HepG2 (cell line): ENCODE measurements around the gene PIGO. TPM values are rescaled to one million over a fixed set of nuclear protein-coding genes. Genes with fewer than 3 reads are reported as not detected.

Experiments used
- ATAC-seq: fragments of 200-7000 bp; cut with Tn5 transposase; 3 replicates; pipeline ENCODE4 v1.9.1; 2020; ENCODE audit warnings: mild to moderate bottlenecking, moderate library complexity
- BruUV-seq: library from RNA; stranded (reverse); fragments of 400-500 nt; replicated peaks from 2 replicates; lab custom pipeline; 2021; lab: Mats Ljungman, UMichigan
- CTCF ChIA-PET: fragments of 300-600 bp; formaldehyde crosslinking; extraction: SDS; loops from one replicate; lab custom pipeline; 2021; ENCODE audit warnings: low total read pairs, inconsistent platforms, low intra/inter-chr PET ratio; lab: Yijun Ruan, JAX
- POLR2A ChIA-PET: fragments of 350-600 bp; sonication (Branson Sonifier 250); formaldehyde crosslinking; loops from one replicate; lab custom pipeline; 2020; ENCODE audit warnings: antibody characterized with exemption, inconsistent platforms; lab: Yijun Ruan, JAX
- DNase-seq: peaks from one replicate; pipeline ENCODE4 v3.0.0-alpha.2; 2015; ENCODE audit warnings: low spot score
- FAIRE-seq: peaks from 3 replicates; lab custom pipeline; 2011; peaks lifted over from hg19 to GRCh38; lab: Jason Lieb, UNC
- H2AFZ ChIP-seq: one replicate; pipeline ENCODE4 v1.6.1; 2011; ENCODE audit warnings: low read length, inconsistent platforms
- H3K27ac ChIP-seq: fragments of 300-600 bp; 3 replicates; pipeline ENCODE4 v1.8.0; 2011; ENCODE audit warnings: mixed run types, mild to moderate bottlenecking, mixed read lengths, low read length, inconsistent platforms; ENCODE audit not compliant: insufficient read depth; ENCODE audit errors: extremely low read length
- H3K27me3 ChIP-seq, 2 experiments: fragments of 200-600 bp in 1 of 2; 2 replicates in 1 of 2; 3 replicates in 1 of 2; pipeline versions ENCODE4 v1.6.0 to v1.8.0; 2011; ENCODE audit warnings: low read length in 2 of 2, mild to moderate bottlenecking in 2 of 2, moderate library complexity in 2 of 2, inconsistent platforms in 1 of 2; ENCODE audit not compliant: insufficient read depth in 2 of 2, control insufficient read depth in 1 of 2
- H3K36me3 ChIP-seq, 2 experiments: fragments of 200-600 bp in 1 of 2; replicated peaks in 1 of 2; 2 replicates in 1 of 2; 3 replicates in 1 of 2; pipeline versions ENCODE4 v1.5.1 to v1.8.0; 2011; ENCODE audit warnings: low read length in 2 of 2, inconsistent platforms in 1 of 2; ENCODE audit not compliant: insufficient read depth in 2 of 2, control insufficient read depth in 1 of 2
- H3K4me1 ChIP-seq: 2 replicates; pipeline ENCODE4 v1.5.1; 2012; ENCODE audit warnings: low read length, inconsistent platforms; ENCODE audit not compliant: insufficient read depth
- H3K4me2 ChIP-seq: 2 replicates; pipeline ENCODE4 v1.6.0; 2011; ENCODE audit warnings: low read depth, low read length, inconsistent platforms
- H3K4me3 ChIP-seq, 3 experiments: fragments of 200-600 bp in 1 of 3; sonication (generic), shearing (Covaris generic) in 1 of 3; replicated peaks in 1 of 3; 2 replicates each; pipeline ENCODE4 v1.5.1; 2011 to 2016; ENCODE audit warnings: low read length in 3 of 3, inconsistent platforms in 2 of 3, low read depth in 2 of 3, mild to moderate bottlenecking in 2 of 3, control low read depth in 1 of 3, mixed read lengths in 1 of 3; ENCODE audit not compliant: insufficient read depth in 1 of 3
- H3K79me2 ChIP-seq: one replicate; pipeline ENCODE4 v1.6.1; 2011; ENCODE audit warnings: low read length, inconsistent platforms; ENCODE audit not compliant: insufficient read depth
- H3K9ac ChIP-seq: 2 replicates; pipeline ENCODE4 v1.6.0; 2011; ENCODE audit warnings: mild to moderate bottlenecking, low read depth, low read length, inconsistent platforms; ENCODE audit not compliant: insufficient read depth
- H3K9me3 ChIP-seq: 2 replicates; pipeline ENCODE4 v1.5.1; 2012; ENCODE audit warnings: mild to moderate bottlenecking, low read length
- H4K20me1 ChIP-seq: 2 replicates; pipeline ENCODE4 v1.6.0; 2011; ENCODE audit warnings: inconsistent platforms, mild to moderate bottlenecking, low read length, moderate library complexity; ENCODE audit not compliant: insufficient read depth
- DNMT1 ChIP-seq: sonication (generic); formaldehyde crosslinking; IDR thresholded peaks from 2 replicates; pipeline ENCODE4 v1.5.1; 2020; ENCODE audit warnings: mild to moderate bottlenecking, missing genetic modification reagents
- GTF2F1 ChIP-seq: fragments of 150-350 bp; IDR thresholded peaks from 2 replicates; pipeline ENCODE4 v1.6.1; 2014; ENCODE audit warnings: low read length
- HMG20A ChIP-seq: IDR thresholded peaks from 2 replicates; pipeline ENCODE4 v1.6.1; 2016; ENCODE audit warnings: borderline replicate concordance
- NONO ChIP-seq, 2 experiments: fragments of 450-650 bp in 1 of 2; sonication (generic) in 1 of 2; formaldehyde crosslinking in 1 of 2; IDR thresholded peaks in 1 of 2; conservative IDR thresholded peaks in 1 of 2; 2 replicates each; pipeline versions ENCODE4 v1.6.1 to v1.8.0; 2017 to 2022; ENCODE audit warnings: mild to moderate bottlenecking in 1 of 2, missing genetic modification reagents in 1 of 2, moderate library complexity in 1 of 2
- NR2F1 ChIP-seq, 2 experiments: fragments of 450-650 bp in 1 of 2; formaldehyde crosslinking in 1 of 2; IDR thresholded peaks; 2 replicates each; pipeline versions ENCODE4 v1.5.0 to v1.6.1; 2016 to 2020; ENCODE audit warnings: mild to moderate bottlenecking in 1 of 2, missing compliant biosample characterization in 1 of 2, missing genetic modification reagents in 1 of 2, moderate library complexity in 1 of 2
- NRL ChIP-seq: sonication (generic); formaldehyde crosslinking; IDR thresholded peaks from 2 replicates; pipeline ENCODE4 v1.5.0; 2020; ENCODE audit warnings: missing genetic modification reagents, mild to moderate bottlenecking, moderate library complexity, borderline replicate concordance
- POLR2A ChIP-seq, 2 experiments: IDR thresholded peaks; 2 replicates each; pipeline ENCODE4 v1.6.1; 2011; ENCODE audit warnings: low read depth in 2 of 2, low read length in 2 of 2, mild to moderate bottlenecking in 1 of 2, moderate library complexity in 1 of 2; ENCODE audit not compliant: insufficient read depth in 1 of 2
- TCF7L2 ChIP-seq: IDR thresholded peaks from 2 replicates; pipeline ENCODE4 v1.6.1; 2011; ENCODE audit warnings: mild to moderate bottlenecking, low read depth, low read length, moderate library complexity
- ZBTB3 ChIP-seq: sonication (generic); formaldehyde crosslinking; IDR thresholded peaks from 2 replicates; pipeline ENCODE4 v1.4.0; 2020; ENCODE audit warnings: low read depth, mild to moderate bottlenecking, moderate library complexity, missing genetic modification reagents, borderline replicate concordance
- ZFP36L2 ChIP-seq: sonication (generic); formaldehyde crosslinking; IDR thresholded peaks from 2 replicates; pipeline ENCODE4 v1.4.0; 2020; ENCODE audit warnings: missing genetic modification reagents
- ZMYM3 ChIP-seq: sonication (generic); formaldehyde crosslinking; IDR thresholded peaks from 2 replicates; pipeline ENCODE4 v1.5.1; 2020; ENCODE audit warnings: mild to moderate bottlenecking, missing genetic modification reagents
- ZNF292 ChIP-seq: sonication (generic); formaldehyde crosslinking; IDR thresholded peaks from 2 replicates; pipeline ENCODE4 v1.8.1; 2022; ENCODE audit warnings: mild to moderate bottlenecking, low read depth, missing genetic modification reagents, borderline replicate concordance
- ZNF383 ChIP-seq: sonication (generic); formaldehyde crosslinking; IDR thresholded peaks from 2 replicates; pipeline ENCODE4 v1.4.0; 2020; ENCODE audit warnings: missing genetic modification reagents, mild to moderate bottlenecking, borderline replicate concordance
- ZNF605 ChIP-seq: sonication (generic); formaldehyde crosslinking; IDR thresholded peaks from 2 replicates; pipeline ENCODE4 v1.8.0; 2022; ENCODE audit warnings: mild to moderate bottlenecking, missing genetic modification reagents
- WGBS: methylation state at CpG from one replicate; pipeline ENCODE4 v1.1.6; 2017; ENCODE audit warnings: low lambda C conversion rate; 5-methylcytosine and 5-hydroxymethylcytosine counted together
- in situ Hi-C: cut with HindIII; loops from 2 replicates; pipeline ENCODE4 v1.10.0; 2017; ENCODE audit warnings: low pct_unique_long_range_greater_than_20kb; ENCODE audit not compliant: extremely low pct_ligation_motif_present
- intact Hi-C: fragments of 100-400 bp; cut with micrococcal nuclease; formaldehyde crosslinking; loops from one replicate; pipeline ENCODE4 v1.10.0; 2022; ENCODE audit not compliant: unreplicated experiment
- polyA plus RNA-seq, 8 experiments: library from polyadenylated mRNA; depleted of rRNA in 3 of 8; stranded (reverse) in 7 of 8; unstranded in 1 of 8; fragments of >200 nt; fragmentation: Illumina TruSeq in 4 of 8; extraction: Trizol in 4 of 8; gene quantifications; 2 replicates each; pipeline versions ENCODE4 v1.2.1 to v1.2.3, GENCODE V29; 2011 to 2016; ENCODE audit warnings: low read depth in 4 of 8, missing spikeins in 1 of 8, mixed read lengths in 1 of 8; ENCODE audit not compliant: insufficient read depth in 1 of 8
- total RNA-seq, 5 experiments: library from RNA; depleted of rRNA; stranded (reverse); fragments of >200 nt; fragmentation: Illumina TruSeq; extraction: Trizol; gene quantifications; 2 replicates each; pipeline ENCODE4 v1.2.3, GENCODE V29; 2016; ENCODE audit warnings: low read depth in 1 of 5
- TF ChIP-seq, protein P1 (sequence below): sonication (generic); formaldehyde crosslinking; IDR thresholded peaks from 2 replicates; pipeline ENCODE4 v1.8.1; 2023; ENCODE audit warnings: missing genetic modification reagents, inconsistent platforms, borderline replicate concordance
- TF ChIP-seq, protein P2 (sequence below): sonication (generic); formaldehyde crosslinking; IDR thresholded peaks from 2 replicates; pipeline ENCODE4 v1.5.1; 2020; ENCODE audit warnings: mild to moderate bottlenecking, moderate library complexity, missing genetic modification reagents
- TF ChIP-seq, protein P3 (sequence below): sonication (generic); formaldehyde crosslinking; IDR thresholded peaks from 2 replicates; pipeline ENCODE4 v1.4.0; 2020; ENCODE audit warnings: missing genetic modification reagents, borderline replicate concordance

The PIGO gene
- total and polyA plus RNA-seq, 2 of the 13 experiments (the other 11 are each of a cell fraction or from before 2014, with no cell fraction given) = 20.5 to 26.2 TPM

DNA sequence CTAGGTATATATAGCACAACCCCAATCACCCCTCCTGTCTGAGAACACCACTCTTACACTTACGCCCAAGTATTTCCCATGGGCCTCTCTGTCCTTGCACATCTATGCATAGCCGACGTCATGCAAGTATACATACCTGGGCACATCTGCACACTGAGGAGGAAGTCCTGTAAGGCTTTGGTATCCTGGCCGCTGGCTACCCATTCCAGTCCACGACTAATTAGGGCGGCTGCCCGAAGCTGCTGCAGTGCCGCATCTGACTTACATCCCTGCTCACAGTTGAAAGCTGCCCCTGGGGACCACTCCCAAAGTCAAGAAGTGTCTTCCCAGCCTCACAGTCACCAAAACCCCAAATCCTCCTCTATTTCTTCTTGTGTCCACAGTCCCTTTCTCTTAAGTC is 21.6 kb downstream of the PIGO start (continued):
- TF ChIP-seq, protein P1, sequence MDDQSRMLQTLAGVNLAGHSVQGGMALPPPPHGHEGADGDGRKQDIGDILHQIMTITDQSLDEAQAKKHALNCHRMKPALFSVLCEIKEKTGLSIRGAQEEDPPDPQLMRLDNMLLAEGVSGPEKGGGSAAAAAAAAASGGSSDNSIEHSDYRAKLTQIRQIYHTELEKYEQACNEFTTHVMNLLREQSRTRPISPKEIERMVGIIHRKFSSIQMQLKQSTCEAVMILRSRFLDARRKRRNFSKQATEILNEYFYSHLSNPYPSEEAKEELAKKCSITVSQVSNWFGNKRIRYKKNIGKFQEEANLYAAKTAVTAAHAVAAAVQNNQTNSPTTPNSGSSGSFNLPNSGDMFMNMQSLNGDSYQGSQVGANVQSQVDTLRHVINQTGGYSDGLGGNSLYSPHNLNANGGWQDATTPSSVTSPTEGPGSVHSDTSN = no peak
- TF ChIP-seq NRL (CRISPR knock-in tag) (no peak), GTF2F1 (no peak), NR2F1 (CRISPR knock-in tag; IDR thresholded peaks at IDR 0.05) (no peak)
- TF ChIP-seq, all 625 proteins: peak for 0

DNA sequence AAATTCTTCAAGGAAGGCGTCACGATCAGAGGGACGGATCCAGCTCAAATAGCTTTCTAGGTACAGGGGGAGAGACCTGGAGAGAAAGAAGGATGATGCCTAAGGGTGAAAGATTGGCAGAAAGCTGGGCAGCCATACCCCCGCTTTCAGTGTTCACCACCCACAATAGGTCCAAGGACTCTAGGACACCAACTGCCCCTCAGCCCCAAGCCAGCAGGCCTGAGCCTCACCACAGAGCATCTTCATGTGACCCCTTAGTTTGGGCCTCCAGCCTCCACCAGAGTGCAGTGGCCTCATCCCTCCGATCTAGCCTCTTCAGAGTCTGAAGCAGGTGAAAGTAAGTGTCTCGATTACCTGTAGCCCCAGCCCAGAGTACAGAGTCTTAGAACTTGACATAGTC is 22.2 kb downstream of the PIGO start:
- Histone ChIP-seq H3K36me3 (peaks cover 4 to 24% of the 10 kb centered on the region in 2 experiments; a peak in 4 of 5 replicates), H3K9ac (no peak overlapping the region), H3K9me3 (no peaks in the 10 kb centered on the region), H3K4me1 (peaks cover 43% of the 10 kb centered on the region), H2AFZ (no peak overlapping the region), H3K4me3 (no peak overlapping the region), H3K79me2 (peaks cover 49% of the 10 kb centered on the region), H3K27me3 (no peaks in the 10 kb centered on the region; a peak in 1 of 5 replicates), H3K27ac (no peak overlapping the region), H4K20me1 (peaks cover 26% of the 10 kb centered on the region), H3K4me2 (no peak overlapping the region)
- CTCF ChIA-PET = no interaction called here
- intact Hi-C loops (no loop called here), in situ Hi-C loops (no loop called here)
- DNase-seq (no peak), ATAC-seq (no peak), FAIRE-seq (no peak)
- TF ChIP-seq ZNF292 (no peak), NONO (IDR thresholded peaks at IDR 0.05) (no peak), NONO (CRISPR knock-in tag; conservative IDR thresholded peaks at IDR 0.05) (no peak), ZFP36L2 (CRISPR knock-in tag) (no peak), TCF7L2 (no peak), ZNF383 (CRISPR knock-in tag) (no peak), DNMT1 (CRISPR knock-in tag) (no peak), HMG20A (no peak), ZNF605 (no peak), ZBTB3 (CRISPR knock-in tag) (no peak), ZMYM3 (CRISPR knock-in tag) (no peak), POLR2A (IDR thresholded peaks at IDR 0.05; ENCODE audit: insufficient read depth in 1 of 2, low read depth in 2 of 2, low read length in 2 of 2) (no peak)
- TF ChIP-seq, protein P2, sequence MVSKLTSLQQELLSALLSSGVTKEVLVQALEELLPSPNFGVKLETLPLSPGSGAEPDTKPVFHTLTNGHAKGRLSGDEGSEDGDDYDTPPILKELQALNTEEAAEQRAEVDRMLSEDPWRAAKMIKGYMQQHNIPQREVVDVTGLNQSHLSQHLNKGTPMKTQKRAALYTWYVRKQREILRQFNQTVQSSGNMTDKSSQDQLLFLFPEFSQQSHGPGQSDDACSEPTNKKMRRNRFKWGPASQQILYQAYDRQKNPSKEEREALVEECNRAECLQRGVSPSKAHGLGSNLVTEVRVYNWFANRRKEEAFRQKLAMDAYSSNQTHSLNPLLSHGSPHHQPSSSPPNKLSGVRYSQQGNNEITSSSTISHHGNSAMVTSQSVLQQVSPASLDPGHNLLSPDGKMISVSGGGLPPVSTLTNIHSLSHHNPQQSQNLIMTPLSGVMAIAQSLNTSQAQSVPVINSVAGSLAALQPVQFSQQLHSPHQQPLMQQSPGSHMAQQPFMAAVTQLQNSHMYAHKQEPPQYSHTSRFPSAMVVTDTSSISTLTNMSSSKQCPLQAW (CRISPR knock-in tag) = no peak
- TF ChIP-seq, protein P3, sequence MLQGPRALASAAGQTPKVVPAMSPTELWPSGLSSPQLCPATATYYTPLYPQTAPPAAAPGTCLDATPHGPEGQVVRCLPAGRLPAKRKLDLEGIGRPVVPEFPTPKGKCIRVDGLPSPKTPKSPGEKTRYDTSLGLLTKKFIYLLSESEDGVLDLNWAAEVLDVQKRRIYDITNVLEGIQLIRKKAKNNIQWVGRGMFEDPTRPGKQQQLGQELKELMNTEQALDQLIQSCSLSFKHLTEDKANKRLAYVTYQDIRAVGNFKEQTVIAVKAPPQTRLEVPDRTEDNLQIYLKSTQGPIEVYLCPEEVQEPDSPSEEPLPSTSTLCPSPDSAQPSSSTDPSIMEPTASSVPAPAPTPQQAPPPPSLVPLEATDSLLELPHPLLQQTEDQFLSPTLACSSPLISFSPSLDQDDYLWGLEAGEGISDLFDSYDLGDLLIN = no peak
- WGBS = 98% methylated on average over 6 of the region's 6 CpGs
- no TSS peak for BruUV-seq
- POLR2A ChIA-PET = no interaction called here
